Heart left ventricle (tissue), 13 donors: ENCODE results near the gene PTPRM.

Experiments
- CTCF ChIP-seq, 12 donors: fragments of 200-600 bp; sonication (generic) in 4 of 12; IDR thresholded peaks; one replicate each; pipeline versions ENCODE4 v1.5.0 to v1.8.0; 2018 to 2022; ENCODE audit warnings: antibody characterized with exemption in 12 of 12, mild to moderate bottlenecking in 5 of 12
- POLR2A ChIP-seq, 2 donors: fragments of 450-650 bp; IDR thresholded peaks; one replicate each; pipeline ENCODE4 v1.6.1; 2017; ENCODE audit warnings: antibody characterized with exemption in 2 of 2, mild to moderate bottlenecking in 2 of 2, moderate library complexity in 2 of 2
- donor health status: ischemic (EF 13 %, LVEDD 7.1; RV severe dilation, severe dysfunction).
- donor health status: DM: no; HTN: yes; CAD: no.
- donor health status: DM: no; HTN: no; CAD: no.
- donor health status: ischemic (EF 25% LVEDD 6.9; RV normal size, moderate dysfunction).
- donor health status: ischemic (EF 25% LVEDD 5.7; RV mildly dilated, moderate dysfunction).
- donor health status: ischemic (EF 35%, LVEDD 5.7; RV mildly dilated, moderate dysfunction).
- donor health status: nonischemic (EF 11% LVEDD 7.7; RV severe dilation, severe dysfunction).
- donor health status: DM: yes; HTN: yes; CAD: no.
- donor health status: PGD.
- donor health status: ischemic (EF 29% LVEDD 5.4; RV normal size, mild dysfunction).
- donor health status: nonischemic (EF 23%, LVEDD 6.1; RV moderate dilation, normal function).

GRCh38 chr18:7566244-7566566, 911 bp upstream of the PTPRM start:
- TF ChIP-seq CTCF (IDR thresholded peaks at IDR 0.05) (no peak), POLR2A (IDR thresholded peaks at IDR 0.05) (no peak)
